ENCODE measurements around the gene PLEK2. TPM values are rescaled to one million over a fixed set of nuclear protein-coding genes. Genes with fewer than 3 reads are reported as not detected.
"Not testable (repeated sequence)": the region's sequence is repeated elsewhere in the genome, so short reads cannot be mapped to it uniquely, and the experiment has no call there.

PLEK2 gene
- total RNA-seq, 1 donor from 2014 or later = not detected

- no peaks in the 10 kb centered on the region for H3K36me3 Mint-ChIP-seq (ENCODE audit: low read depth)
- H3K4me1 Mint-ChIP-seq = peaks cover 39% of the 10 kb centered on the region
- DNase-seq (ENCODE audit: low read depth, low spot score) = no peak
- H3K4me3 Mint-ChIP-seq = peak overlapping the region; percentile 99
- no peaks in the 10 kb centered on the region for H3K27me3 Mint-ChIP-seq (ENCODE audit: low read depth)
- no peaks in the 10 kb centered on the region for H3K9me3 Mint-ChIP-seq
- H3K27ac Mint-ChIP-seq (ENCODE audit: unreplicated experiment) = no peak overlapping the region
- TF ChIP-seq CTCF (conservative IDR thresholded peaks at IDR 0.05) = no peak
These were observed 54.6 kb downstream of the PLEK2 start for GRCh38 chr14:67357186-67357968.

GRCh38 chr14:67352055-67352454 lies 59.9 kb downstream of the PLEK2 start:
- no peak for DNase-seq (ENCODE audit: low read depth, low spot score)
- H3K9me3 Mint-ChIP-seq = no peaks in the 10 kb centered on the region
- no peak overlapping the region for H3K27ac Mint-ChIP-seq (ENCODE audit: unreplicated experiment)
- TF ChIP-seq CTCF (conservative IDR thresholded peaks at IDR 0.05) = no peak
- H3K4me3 Mint-ChIP-seq = no peak overlapping the region
- peaks cover 4% of the 10 kb centered on the region for H3K36me3 Mint-ChIP-seq (ENCODE audit: low read depth)
- H3K4me1 Mint-ChIP-seq = no peaks in the 10 kb centered on the region
- no peaks in the 10 kb centered on the region for H3K27me3 Mint-ChIP-seq (ENCODE audit: low read depth)

- Mint-ChIP-seq H3K27ac (ENCODE audit: unreplicated experiment) (no peak overlapping the region), H3K4me1 (no peaks in the 10 kb centered on the region), H3K36me3 (ENCODE audit: low read depth) (peaks cover 15% of the 10 kb centered on the region), H3K9me3 (no peaks in the 10 kb centered on the region), H3K27me3 (ENCODE audit: low read depth) (no peaks in the 10 kb centered on the region), H3K4me3 (no peak overlapping the region)
- no peak for TF ChIP-seq CTCF (conservative IDR thresholded peaks at IDR 0.05)
- no peak for DNase-seq (ENCODE audit: low read depth, low spot score)
These were observed 66.4 kb downstream of the PLEK2 start for GRCh38 chr14:67345583-67345982.

- H3K9me3 Mint-ChIP-seq = peaks cover 2% of the 10 kb centered on the region
- no peak for DNase-seq (ENCODE audit: low read depth, low spot score)
- H3K4me3 Mint-ChIP-seq = no peak overlapping the region
- TF ChIP-seq CTCF (conservative IDR thresholded peaks at IDR 0.05) = no peak
- H3K27me3 Mint-ChIP-seq (ENCODE audit: low read depth) = no peaks in the 10 kb centered on the region
- peaks cover 26% of the 10 kb centered on the region for H3K36me3 Mint-ChIP-seq (ENCODE audit: low read depth)
- H3K4me1 Mint-ChIP-seq = no peaks in the 10 kb centered on the region
- H3K27ac Mint-ChIP-seq (ENCODE audit: unreplicated experiment) = no peak overlapping the region
These were observed 68.2 kb downstream of the PLEK2 start for GRCh38 chr14:67343601-67344230.

- not testable (repeated sequence) for H3K4me3 Mint-ChIP-seq; H3K27ac Mint-ChIP-seq (ENCODE audit: unreplicated experiment); DNase-seq (ENCODE audit: low read depth, low spot score); H3K9me3 Mint-ChIP-seq; H3K27me3 Mint-ChIP-seq (ENCODE audit: low read depth); H3K4me1 Mint-ChIP-seq
- H3K36me3 Mint-ChIP-seq (ENCODE audit: low read depth) = peaks cover 29% of the 10 kb centered on the region
These were observed 70.7 kb downstream of the PLEK2 start for GRCh38 chr14:67341231-67341630.

Small RNA genes lying within 50 kb of the gene (microRNA-seq; reads per million reads assigned to microRNA genes)
- not detected for gene MIR5694

Other genes with a start within 250 kb of the PLEK2 start
- gene GARIN2, start 222.7 kb downstream of the PLEK2 start, total RNA-seq = 0.12 and 0.30 TPM in 2 replicates
- 32.9 and 34.5 TPM in 2 replicates for gene PALS1, start 170.7 kb downstream of the PLEK2 start, total RNA-seq
- 51.2 and 52.9 TPM in 2 replicates for gene ATP6V1D, start 52.4 kb downstream of the PLEK2 start, total RNA-seq
- gene EIF2S1, start 51.8 kb downstream of the PLEK2 start, total RNA-seq = 108 and 115 TPM in 2 replicates
- gene TMEM229B, start 76.6 kb upstream of the PLEK2 start, total RNA-seq = 5.2 and 5.9 TPM in 2 replicates
- 35.7 and 40.0 TPM in 2 replicates for gene PLEKHH1, start 121.1 kb upstream of the PLEK2 start, total RNA-seq
- gene PIGH, start 188.1 kb upstream of the PLEK2 start, total RNA-seq = 19.9 and 23.0 TPM in 2 replicates
- gene ARG2, start 207.8 kb upstream of the PLEK2 start, total RNA-seq = 19.1 and 22.2 TPM in 2 replicates

All from neural crest cell (in vitro differentiated cells).